OCI-LY3 (cell line): ENCODE measurements around the gene PRM1.

Experiments used
- CTCF ChIP-seq: fragments of 200-600, 300-600 bp; sonication (generic); IDR thresholded peaks from 2 replicates; pipeline ENCODE4 v1.5.1; 2014; ENCODE audit warnings: antibody characterized with exemption, low read length, low read depth
- EZH2phosphoT487 ChIP-seq: fragments of 200-600 bp; shearing (Covaris generic); IDR thresholded peaks from 2 replicates; pipeline ENCODE4 v1.6.1; 2018; ENCODE audit warnings: antibody characterized with exemption, mixed run types, low read depth

GRCh38 chr16:11271610-11272009 is 9.5 kb downstream of the PRM1 start:
- TF ChIP-seq CTCF (no peak), EZH2phosphoT487 (no peak)
